WI38 (cell line): Measurements from ENCODE around the gene SCLY.

ENCODE experiments used
- H3K4me3 ChIP-seq: 2 replicates; pipeline ENCODE4 v1.5.1; 2011; ENCODE audit warnings: low read depth, mild to moderate bottlenecking, control low read depth, low read length
- CTCF ChIP-seq: IDR thresholded peaks from 2 replicates; pipeline ENCODE4 v1.5.1; 2012; ENCODE audit warnings: low read depth, mild to moderate bottlenecking, control low read depth, low read length

SCLY gene

GRCh38 chr2:238040918-238041317 lies 19.9 kb upstream of the SCLY start:
- H3K4me3 ChIP-seq, result no peak overlapping the region
- TF ChIP-seq CTCF, result no peak

GRCh38 chr2:238042090-238042489 lies 18.7 kb upstream of the SCLY start:
- no peak overlapping the region for H3K4me3 ChIP-seq

GRCh38 chr2:238042849-238043584 lies 17.8 kb upstream of the SCLY start:
- TF ChIP-seq CTCF, result no peak
- no peak overlapping the region for H3K4me3 ChIP-seq

More at GRCh38 chr2:238042090-238042489, 18.7 kb upstream of the SCLY start:
- no peak for TF ChIP-seq CTCF

- no peak for TF ChIP-seq CTCF
- no peak overlapping the region for H3K4me3 ChIP-seq
These were observed 16.9 kb upstream of the SCLY start for GRCh38 chr2:238043851-238044250.

- no peak overlapping the region for H3K4me3 ChIP-seq
- no peak for TF ChIP-seq CTCF
These were observed 15.2 kb upstream of the SCLY start for GRCh38 chr2:238045575-238045974.

- TF ChIP-seq CTCF, result no peak
- no peak overlapping the region for H3K4me3 ChIP-seq
These were observed 14.0 kb upstream of the SCLY start for GRCh38 chr2:238046725-238047270.

GRCh38 chr2:238053191-238053776 lies 7.5 kb upstream of the SCLY start:
- TF ChIP-seq CTCF, result no peak
- no peak overlapping the region for H3K4me3 ChIP-seq
